NOMO-1 treated with dmso at 0.1 percent for 144 hours (cell line): Measurements from ENCODE around the gene MOGAT3.
"Not testable (repeated sequence)": the region's sequence is repeated elsewhere in the genome, so short reads cannot be mapped to it uniquely, and the experiment has no call there.

Source experiments
- DNase-seq: peaks from one replicate; lab custom pipeline; 2025; ENCODE audit not compliant: unreplicated experiment; lab: John Stamatoyannopoulos, UW

MOGAT3 gene

DNA sequence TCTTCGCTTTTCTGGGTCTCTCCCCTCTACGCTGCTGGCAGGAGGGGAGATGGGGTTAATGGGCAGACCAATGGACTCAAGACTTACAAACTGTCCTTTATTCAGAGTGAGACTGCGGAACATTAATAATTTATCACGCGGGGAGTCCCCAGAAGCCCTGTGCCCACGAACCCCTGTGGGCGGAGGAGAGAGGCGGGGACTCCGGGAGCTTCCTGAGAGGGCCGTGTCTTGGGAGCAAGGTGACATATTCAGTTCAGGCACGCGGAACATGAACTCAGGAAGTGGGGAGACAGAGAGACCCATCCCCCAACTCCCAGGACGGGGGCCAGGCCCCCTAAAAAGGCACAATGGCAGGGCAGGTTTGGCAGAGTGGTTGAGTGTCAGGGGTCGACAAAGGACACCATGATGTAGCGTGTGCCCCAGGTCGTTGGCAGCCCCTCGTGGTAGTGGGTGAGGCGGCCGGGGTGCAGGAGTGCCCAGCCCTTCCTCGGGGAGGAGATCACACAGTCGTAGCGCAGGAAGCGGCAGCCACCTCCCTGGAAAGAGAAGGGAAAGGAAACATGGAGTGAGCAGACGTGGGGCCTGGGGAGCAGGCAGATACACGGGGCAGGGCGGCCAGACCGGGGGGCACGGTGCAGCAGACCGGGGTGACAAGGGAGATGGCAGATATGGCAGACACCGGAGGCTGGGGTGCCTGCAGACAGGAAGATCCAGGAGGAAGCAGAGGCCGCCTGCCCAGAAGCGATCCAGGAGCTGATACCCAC, 5.2 kb upstream of the MOGAT3 start:
- DNase-seq = no peak

DNA sequence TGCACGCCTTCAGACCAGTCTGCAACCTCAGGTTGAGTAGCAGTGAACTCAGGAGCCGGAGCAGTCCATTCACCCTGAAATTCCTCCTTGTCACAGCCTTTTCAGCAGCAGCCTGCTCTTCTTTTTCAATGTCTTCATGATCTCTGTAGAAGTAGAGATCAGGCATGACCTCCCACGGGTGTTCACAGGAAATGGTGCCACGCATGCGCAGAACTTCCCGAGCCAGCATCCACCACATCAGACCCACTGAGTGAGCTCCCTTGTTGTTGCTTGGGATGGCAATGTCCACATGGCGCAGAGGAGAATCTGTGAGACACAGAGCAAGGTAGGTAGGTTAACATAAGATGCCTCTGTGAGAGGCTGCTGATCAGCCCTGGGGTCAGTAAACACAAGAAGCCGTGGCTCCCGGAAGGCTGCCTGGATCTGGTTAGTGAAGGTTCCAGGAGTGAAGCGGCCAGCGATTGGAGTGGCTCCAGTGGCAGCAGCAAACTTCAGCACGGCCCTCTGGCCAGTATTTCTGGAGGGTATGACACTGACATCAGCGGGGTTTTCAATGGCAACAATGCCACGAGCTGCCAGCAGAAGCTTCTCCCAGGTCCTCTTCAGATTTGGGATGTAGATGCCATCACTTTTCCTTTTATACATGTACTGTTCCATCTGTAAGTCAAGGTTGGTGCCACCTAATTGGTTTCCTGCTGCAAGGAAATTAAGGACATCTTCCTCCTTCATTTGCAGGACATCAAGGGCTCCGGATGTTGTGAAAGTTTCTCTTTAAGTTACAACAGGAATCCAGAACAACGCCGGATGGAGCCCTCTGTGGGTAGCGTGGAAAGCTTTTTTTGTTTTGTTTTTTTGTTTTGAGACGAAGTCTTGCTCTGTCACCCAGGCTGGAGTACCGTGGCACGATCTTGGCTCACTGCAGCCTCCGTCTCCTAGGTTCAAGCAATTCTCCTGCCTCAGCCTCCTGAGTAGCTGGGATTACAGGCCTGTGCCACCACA, 3.2 kb upstream of the MOGAT3 start:
- peak; percentile 59 for DNase-seq

DNA sequence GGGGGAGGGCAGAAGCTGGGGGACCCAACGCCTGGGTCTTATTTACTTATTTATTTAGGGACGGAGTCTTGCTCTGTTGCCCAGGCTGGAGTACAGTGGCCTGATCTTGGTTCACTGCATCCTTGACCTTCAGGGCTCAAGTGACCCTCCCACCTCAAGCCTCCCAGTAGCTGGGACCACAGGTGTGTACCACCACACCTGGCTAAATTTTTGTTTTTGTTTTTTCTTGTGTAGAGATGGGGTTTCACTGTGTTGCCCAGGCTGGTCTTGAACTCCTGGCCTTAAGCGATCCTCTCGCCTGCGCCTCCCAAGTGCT, 1.7 kb upstream of the MOGAT3 start:
- no peak for DNase-seq

DNA sequence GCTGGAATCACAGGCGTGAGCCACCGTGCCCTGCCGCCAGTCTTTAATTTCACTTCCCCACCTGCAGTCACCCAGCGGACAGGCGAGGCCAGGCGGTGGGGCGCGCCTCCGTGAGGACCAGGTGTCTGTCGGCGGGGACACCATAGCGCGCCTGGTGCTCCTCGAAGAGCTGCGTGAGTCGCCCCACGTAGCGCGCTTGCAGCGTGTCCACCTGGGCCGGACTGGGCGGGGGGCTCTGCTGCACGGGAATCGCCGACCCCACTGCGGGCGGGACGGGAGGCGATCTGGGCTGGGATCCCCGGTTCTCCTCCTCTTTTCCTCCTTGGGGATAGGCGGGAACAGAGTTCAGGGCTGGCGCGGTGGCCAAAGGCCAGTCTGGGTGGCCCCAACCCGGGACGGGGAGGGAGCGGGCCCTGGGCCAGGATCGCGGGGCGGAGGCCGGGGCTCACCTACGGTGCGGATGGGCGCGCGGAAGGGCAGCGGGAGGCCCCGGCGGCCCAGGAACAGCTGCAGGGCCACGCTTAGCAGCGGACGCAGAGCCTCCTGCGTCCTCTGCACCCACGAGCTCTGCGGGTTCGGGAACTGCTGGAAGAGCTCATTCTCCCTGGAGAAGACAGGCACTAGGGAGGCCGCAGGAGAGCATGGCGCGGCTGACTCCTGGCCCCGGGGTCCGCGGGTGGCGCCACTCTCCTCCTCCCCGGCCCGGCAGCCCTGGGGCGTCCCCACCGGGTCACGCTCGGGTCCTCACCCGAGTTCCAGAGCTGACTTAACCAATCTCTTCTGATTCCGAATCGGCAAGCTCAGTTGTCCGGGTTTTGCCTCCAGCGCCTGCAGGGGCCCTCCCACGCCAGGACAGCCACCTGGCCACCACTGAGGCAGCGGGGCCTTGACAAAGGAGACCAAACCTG, 1.1 kb upstream of the MOGAT3 start:
- no peak for DNase-seq

DNA sequence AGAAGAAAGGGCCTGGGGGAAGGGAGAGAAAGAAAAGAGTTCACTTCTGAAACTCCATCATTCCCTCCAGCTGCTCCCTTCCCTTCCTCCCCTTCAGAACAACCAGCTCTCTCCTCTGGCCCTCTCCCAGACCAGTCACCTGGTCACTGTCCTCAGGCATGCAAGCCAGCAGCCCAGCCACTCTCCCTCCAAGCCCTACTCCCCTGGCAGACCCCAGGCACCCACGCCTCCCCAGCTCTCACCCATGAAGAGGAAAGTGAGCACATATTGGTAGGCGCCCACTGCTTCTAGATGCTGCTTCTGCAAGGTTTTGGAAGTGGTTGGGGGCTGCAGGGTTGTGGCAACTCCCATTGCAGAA, 353 bp downstream of the MOGAT3 start:
- no peak for DNase-seq

DNA sequence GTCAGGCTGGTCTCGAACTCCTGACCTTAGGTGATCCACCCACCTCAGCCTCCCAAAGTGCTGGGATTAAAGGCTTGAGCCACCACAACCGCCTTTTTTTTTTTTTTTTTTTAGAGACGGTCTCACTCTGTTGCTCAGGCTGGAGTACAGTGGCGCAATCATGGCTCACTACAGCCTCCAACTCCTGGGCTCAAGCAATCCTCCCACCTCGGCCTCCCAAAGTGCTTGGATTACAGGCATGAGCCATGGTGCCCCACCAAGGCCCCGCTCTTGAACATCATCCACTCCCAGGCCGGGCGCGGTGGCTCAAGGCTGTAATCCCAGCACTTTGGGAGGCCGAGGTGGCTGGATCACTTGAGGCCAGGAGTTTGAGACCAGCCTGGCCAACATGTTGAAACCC, 1.3 kb downstream of the MOGAT3 start:
- not testable (repeated sequence) for DNase-seq

DNA sequence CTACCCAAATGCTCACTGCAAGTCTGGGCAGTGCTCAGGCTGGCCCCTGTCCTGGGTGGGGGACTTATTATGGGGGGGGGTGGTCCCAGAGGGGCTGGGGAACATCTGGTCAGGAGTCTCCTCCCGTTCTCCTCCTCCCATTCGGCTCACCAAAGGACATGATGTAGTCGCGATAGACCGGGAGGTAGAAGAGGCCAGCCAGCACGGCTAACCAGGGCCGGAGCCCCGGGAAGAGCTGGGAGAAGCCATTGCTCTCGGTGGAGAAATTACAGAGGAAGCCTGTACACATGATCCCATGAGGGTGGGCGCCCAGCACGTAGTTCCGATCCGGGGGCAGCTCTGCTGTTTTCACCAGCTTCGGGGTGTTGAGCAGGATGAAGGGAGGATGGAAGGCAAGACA, 2.4 kb downstream of the MOGAT3 start:
- DNase-seq = no peak

DNA sequence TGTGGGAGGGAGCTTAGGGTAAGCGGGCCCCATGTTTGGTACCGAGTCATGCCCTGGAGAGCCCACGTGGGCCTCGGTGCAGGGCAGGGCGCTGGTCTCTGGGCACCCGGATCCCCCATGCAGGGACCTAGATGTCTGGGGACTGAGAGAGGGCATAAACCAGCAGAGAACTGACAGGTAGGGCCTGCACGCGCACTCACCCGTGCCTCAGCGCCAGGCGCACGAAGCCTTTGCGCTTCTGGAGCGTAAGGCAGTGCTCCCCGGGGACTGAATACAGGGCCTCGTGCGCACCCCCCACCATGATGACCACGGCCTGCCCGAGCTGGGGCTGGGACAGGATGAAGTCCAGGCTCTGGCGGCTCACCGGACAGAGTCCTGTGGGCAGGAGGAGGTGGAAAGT, 2.8 kb downstream of the MOGAT3 start:
- DNase-seq = no peak

DNA sequence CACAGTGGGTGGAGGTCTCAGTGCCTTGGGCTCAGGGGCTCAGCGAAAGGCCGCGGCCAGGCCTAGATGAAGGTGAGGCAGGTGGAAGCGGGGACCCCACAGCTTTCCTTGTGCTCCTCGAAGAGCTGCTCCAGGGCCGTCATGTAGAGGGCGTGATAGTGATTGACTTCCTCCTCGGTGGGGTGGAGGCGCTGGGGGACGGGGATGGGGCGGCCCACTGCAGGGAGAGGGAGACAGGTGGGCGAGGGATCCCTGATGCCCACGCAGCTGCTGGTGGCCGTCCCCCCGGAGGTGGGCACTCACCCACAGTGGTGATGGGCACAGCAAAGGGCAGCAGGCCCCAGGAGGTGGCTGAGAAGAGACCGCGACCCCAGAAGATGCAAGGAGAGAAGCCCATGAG, 5.0 kb downstream of the MOGAT3 start:
- DNase-seq = no peak

DNA sequence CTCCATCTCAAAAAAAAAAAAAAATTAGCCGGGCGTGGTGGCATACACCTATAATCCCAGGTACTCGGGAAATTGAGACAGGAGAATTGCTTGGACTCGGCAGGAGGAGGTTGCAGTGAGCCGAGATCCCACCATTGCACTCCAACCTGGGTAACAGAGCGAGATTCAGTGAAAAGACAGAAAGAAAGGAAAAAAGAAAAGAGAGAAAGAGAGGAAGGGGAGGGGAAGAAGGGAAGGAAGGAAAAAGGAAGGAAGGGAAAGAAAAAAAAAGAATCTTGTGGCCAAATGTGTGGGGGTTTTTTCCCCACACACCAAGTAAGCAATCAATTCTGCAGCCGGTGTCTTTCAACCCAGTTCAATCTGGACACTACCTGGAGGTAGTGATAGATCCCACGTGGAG, 11.7 kb downstream of the MOGAT3 start:
- DNase-seq = no peak

DNA sequence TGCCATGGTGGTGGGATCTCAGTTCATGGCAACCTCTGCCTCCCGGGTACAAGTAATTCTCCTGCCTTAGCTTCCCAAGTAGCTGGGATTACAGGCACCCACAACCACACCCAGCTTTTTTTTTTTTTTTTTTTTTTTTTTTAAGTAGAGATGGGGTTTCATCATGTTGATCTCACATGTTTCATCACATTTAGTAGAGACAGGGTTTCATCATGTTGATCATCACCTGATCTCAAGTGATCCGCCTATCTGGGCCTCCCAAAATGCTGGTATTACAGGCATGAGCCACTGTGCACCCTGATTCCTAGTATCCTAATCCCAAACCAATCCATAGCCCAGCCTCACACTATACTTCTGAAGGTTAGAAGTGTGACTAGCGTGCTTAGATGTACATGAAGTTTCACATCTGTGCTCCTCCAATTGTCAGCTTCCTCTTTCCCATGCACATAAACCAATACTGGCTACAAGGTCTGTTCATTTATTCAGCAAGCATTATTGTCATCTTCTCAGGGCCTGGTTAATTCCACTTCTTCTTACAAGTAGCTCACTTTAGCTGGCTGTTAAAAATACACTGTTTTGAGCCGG, 13.9 kb downstream of the MOGAT3 start:
- peak; percentile 89 for DNase-seq

DNA sequence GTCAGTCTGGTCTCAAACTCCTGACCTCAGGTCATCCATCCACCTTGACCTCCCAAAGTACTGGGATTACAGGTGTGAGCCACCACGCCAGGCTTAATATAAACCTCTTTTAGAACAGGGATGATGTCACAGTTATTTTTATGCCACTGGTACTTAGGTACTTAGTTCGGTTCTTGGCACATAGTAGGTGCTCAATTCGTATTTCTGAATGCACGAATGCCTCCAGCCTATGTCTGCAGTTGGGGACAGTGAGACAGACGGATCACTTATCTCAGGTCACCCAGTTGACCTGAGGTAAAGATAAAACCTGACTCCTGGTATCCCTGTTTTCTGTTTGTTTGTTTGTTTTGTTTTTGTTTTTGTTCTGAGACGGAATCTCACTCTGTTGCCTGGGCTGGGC, 14.6 kb downstream of the MOGAT3 start:
- DNase-seq = no peak

DNA sequence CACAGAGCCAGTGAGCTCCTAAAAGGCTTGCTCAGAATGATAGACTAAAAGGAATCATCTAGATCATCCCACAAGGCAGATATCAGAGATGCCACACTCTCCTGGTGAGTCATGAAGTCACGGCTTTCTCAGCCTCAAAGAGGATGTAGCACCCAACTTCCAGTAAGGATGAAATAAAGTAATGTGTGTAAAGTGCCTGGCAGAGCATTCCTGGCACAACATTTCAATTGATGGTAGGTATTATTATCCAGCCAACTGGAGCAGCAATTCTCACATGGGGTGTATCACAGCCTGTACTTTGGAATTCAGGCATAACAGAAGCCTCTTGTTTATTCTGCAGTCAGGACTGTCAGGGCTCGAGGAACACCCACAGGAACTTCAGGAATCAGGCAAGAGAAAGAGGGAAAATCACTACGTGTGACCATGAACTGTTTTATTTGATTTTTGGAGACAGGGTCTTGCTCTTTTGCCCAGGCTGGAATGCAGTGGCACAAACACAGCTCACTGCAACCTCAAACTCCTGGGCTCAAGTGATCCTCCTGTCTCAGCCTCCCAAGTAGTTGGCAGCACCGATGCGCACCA, 15.5 kb downstream of the MOGAT3 start:
- DNase-seq = no peak

DNA sequence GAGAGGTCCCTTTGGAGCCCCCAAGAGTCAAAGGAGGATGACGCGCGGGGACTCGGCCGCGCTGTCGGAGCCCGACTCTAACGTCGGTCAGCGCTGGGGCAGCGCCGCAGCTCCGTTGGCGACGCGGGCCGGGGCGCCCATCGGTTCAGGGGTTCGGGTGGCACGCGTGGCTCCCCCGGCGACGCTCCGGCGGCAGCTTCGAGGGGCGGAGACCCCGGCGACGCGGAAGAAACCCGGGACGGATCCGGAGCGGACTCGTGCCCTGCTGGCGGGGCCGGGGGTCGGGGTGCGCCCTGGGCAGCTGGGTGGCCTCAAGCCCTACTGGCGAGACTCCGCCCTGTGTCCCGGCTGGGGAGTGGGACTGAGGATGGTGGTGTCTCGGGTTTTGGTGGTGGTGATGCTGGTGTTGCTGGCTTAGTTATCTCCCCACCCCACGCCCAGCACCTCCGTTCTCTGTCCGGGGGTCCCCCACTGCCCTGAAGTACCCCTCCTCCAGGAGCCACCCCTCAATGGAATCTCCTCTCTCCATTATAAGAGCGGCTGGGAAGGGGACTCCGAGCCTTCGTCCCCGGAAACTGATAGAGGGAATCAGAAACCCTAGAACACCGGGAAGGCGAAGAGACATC, 20.6 kb downstream of the MOGAT3 start, which contains the start of gene NAT16:
TSS of gene NAT16 (minus strand) at position 164 of the 626 bp plus-strand sequence. CDS start 5,486 bp downstream, outside the sequence.
- DNase-seq = no peak

DNA sequence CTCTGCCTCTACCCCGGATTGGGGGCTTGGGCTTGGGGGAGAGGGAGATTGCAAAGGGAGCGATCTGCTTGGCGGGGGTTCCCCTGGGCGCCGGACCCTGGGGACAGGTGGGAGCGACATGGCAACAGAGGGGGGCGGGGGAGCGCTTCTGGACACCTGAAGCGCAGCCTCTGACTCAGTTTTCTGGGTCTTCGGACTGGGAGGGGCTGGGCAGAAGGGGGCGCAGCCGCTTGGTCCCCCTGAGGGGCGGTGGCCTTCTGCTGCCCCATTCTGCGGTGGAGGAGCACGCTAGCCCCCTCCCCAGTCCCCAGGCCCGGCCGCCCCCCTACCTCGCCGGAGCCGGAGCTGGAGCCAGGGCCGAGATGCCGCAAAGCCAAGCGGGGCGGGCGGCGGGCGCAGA, 21.1 kb downstream of the MOGAT3 start:
- no peak for DNase-seq

DNA sequence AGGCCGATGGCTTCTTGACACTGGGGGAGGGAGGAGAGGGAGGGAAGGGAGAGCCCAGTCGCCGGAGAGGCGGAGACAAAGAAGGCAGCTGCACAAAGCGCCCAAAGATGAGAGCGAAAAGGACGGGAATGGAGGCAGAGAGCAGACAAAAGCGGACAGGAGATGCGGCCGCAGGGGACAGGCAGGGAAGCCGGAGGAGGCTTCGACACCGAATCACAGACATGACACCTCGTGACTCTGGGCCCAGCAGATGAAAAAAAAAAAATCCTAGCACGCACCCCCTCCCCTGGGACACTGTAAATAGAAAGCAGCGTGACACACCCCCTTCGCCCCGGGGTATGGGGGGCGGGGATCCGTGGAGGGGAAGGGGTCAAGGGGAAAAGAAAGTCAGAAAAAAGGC, 21.7 kb downstream of the MOGAT3 start:
- no peak for DNase-seq

DNA sequence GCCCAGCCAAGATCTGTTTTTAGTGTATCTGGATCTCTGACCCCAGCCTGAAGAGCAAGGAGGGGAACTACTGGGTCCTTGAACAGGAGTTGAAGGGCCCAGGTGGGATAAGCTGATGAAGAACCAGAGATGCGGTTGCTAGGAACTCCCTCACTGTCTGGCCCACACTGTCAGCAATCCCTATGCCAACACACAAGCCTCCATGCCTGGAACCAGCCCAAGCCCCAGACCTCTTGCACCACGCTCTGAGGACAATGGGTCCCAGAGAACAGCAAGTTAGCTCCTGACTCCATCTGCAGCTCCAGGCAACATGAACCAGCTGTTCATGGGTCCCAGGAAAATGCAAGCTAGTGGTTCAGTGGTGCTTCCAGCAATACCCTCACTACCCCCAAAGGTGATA, 23.2 kb downstream of the MOGAT3 start:
- DNase-seq = no peak

DNA sequence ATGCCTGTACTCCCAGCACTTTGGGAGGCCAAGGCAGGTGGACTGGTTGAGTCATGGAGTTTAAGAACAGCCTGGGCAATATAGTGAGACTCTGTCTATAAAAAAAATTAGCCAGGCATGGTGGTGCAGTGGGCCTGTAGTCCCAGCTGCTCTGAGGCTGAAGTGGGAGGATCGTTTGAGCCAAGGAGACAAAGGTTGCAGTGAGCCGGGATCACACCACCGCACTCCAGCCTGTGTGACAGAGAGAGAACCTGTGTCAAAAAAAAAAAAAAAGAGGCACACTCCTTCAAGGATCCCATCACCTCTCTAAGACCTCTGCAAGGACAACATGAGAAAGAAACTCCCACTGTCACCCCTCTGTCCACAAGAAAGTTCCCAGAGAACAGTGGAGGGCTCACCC, 25.2 kb downstream of the MOGAT3 start:
- DNase-seq = no peak

DNA sequence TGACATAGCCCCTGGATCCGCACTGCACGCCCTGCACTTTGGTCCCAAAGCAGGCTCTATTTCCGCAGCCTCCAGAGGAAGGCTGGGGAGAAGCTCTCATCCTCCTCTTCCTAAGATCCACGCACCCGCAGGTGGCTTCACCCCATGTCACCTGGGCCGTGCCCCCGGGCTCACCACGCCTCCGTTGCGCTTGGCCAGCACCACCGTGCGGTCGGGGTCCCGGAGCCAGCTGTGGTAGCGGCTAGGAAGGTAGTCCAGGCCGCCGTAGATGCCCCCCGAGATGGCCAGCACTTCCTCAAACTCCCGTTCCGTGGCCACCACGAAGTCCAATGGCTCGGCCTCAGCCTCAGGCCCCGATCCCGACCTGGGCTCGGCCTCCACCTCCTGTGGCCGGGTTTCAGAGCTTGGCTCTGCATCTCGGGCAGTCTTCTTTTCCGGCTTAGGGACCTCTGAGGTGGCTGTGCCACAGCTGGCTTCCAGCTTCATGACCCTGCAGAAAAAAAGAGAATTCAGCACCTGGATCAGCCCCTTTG, 26.4 kb downstream of the MOGAT3 start:
- DNase-seq = no peak

DNA sequence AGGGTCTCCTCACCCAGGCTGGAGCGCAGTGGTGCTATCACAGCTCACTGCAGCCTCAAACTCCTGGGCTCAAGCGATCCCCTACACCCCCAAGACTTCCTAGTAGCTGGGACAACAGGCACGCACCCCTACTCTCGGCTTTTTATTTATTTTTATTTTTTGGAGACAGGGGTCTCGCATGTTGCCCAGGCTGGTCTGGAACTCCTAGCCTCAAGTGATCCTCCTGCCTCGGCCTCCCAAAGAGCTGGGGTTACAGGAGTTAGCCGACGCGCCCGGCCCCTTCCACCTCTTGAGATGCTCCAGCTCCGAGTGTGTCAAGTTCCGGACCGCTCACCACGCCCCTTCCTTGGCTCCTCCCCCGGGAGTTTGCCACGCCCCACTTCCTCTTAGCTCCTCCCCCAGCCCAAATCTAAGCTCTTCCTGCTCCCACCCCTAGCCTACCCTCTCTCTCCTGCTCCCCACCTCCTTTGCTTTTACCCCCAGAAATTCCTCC, 27.0 kb downstream of the MOGAT3 start:
- peak; percentile 33 for DNase-seq
